ENCODE measurements around the gene FMNL1. TPM values are rescaled to one million over a fixed set of nuclear protein-coding genes. Genes with fewer than 3 reads are reported as not detected.
A peak's percentile ranks its signal among the peaks of the same experiment; 100 is the strongest.

Gene FMNL1
- total RNA-seq = 0.89 to 2.0 TPM (median 1.8 TPM) in 3 replicates
- long read RNA-seq = 0 reads

- Mint-ChIP-seq H3K27ac (ENCODE audit: unreplicated experiment) (no peak within 1 kb of the TSS), H3K36me3 (ENCODE audit: low read depth) (no peaks in the 10 kb centered on the region), H3K9me3 (ENCODE audit: low read depth) (no peaks in the 10 kb centered on the region), H3K4me1 (ENCODE audit: low read depth) (peaks cover 7% of the 10 kb centered on the region), H3K4me3 (ENCODE audit: unreplicated experiment) (peak within 1 kb of the TSS; percentile 61), H3K27me3 (ENCODE audit: low read depth) (peaks cover 5% of the 10 kb centered on the region)
- DNase-seq (ENCODE audit: low spot score) = no peak
- TF ChIP-seq CTCF (IDR thresholded peaks at IDR 0.05) = no peak
Observed at GRCh38 chr17:45221081-45222013, at the start of gene FMNL1. Gene FMNL1, plus strand, starts transcription at chr17:45221885. Its CDS starts 240 bp downstream, at chr17:45222125.

- Mint-ChIP-seq H3K9me3 (ENCODE audit: low read depth) (no peaks in the 10 kb centered on the region), H3K36me3 (ENCODE audit: low read depth) (no peaks in the 10 kb centered on the region), H3K27ac (ENCODE audit: unreplicated experiment) (peak overlapping the region; percentile 99), H3K4me1 (ENCODE audit: low read depth) (peaks cover 41% of the 10 kb centered on the region), H3K27me3 (ENCODE audit: low read depth) (no peaks in the 10 kb centered on the region), H3K4me3 (ENCODE audit: unreplicated experiment) (peak overlapping the region; percentile 70)
- TF ChIP-seq CTCF (IDR thresholded peaks at IDR 0.05) = no peak
- DNase-seq (ENCODE audit: low spot score) = peak; percentile 63
Observed at GRCh38 chr17:45172232-45172540, 49.5 kb upstream of the FMNL1 start.

GRCh38 chr17:45172541-45173286 is 49.0 kb upstream of the FMNL1 start:
- peaks cover 41% of the 10 kb centered on the region for H3K4me1 Mint-ChIP-seq (ENCODE audit: low read depth)
- H3K27me3 Mint-ChIP-seq (ENCODE audit: low read depth) = no peaks in the 10 kb centered on the region
- peak overlapping the region; percentile 70 for H3K4me3 Mint-ChIP-seq (ENCODE audit: unreplicated experiment)
- H3K36me3 Mint-ChIP-seq (ENCODE audit: low read depth) = no peaks in the 10 kb centered on the region
- DNase-seq (ENCODE audit: low spot score) = peak; percentile 92
- TF ChIP-seq CTCF (IDR thresholded peaks at IDR 0.05) = peak; percentile 50
- no peaks in the 10 kb centered on the region for H3K9me3 Mint-ChIP-seq (ENCODE audit: low read depth)
- peak overlapping the region; percentile 99 for H3K27ac Mint-ChIP-seq (ENCODE audit: unreplicated experiment)

GRCh38 chr17:45175759-45176115 is 45.9 kb upstream of the FMNL1 start:
- no peaks in the 10 kb centered on the region for H3K9me3 Mint-ChIP-seq (ENCODE audit: low read depth)
- no peaks in the 10 kb centered on the region for H3K27me3 Mint-ChIP-seq (ENCODE audit: low read depth)
- no peaks in the 10 kb centered on the region for H3K36me3 Mint-ChIP-seq (ENCODE audit: low read depth)
- H3K4me1 Mint-ChIP-seq (ENCODE audit: low read depth) = peaks cover 32% of the 10 kb centered on the region
- DNase-seq (ENCODE audit: low spot score) = no peak
- H3K4me3 Mint-ChIP-seq (ENCODE audit: unreplicated experiment) = no peak overlapping the region
- H3K27ac Mint-ChIP-seq (ENCODE audit: unreplicated experiment) = no peak overlapping the region
- TF ChIP-seq CTCF (IDR thresholded peaks at IDR 0.05) = no peak

- H3K36me3 Mint-ChIP-seq (ENCODE audit: low read depth) = no peaks in the 10 kb centered on the region
- H3K9me3 Mint-ChIP-seq (ENCODE audit: low read depth) = no peaks in the 10 kb centered on the region
- peaks cover 15% of the 10 kb centered on the region for H3K4me1 Mint-ChIP-seq (ENCODE audit: low read depth)
- no peak overlapping the region for H3K4me3 Mint-ChIP-seq (ENCODE audit: unreplicated experiment)
- DNase-seq (ENCODE audit: low spot score) = no peak
- H3K27ac Mint-ChIP-seq (ENCODE audit: unreplicated experiment) = no peak overlapping the region
- H3K27me3 Mint-ChIP-seq (ENCODE audit: low read depth) = no peaks in the 10 kb centered on the region
- no peak for TF ChIP-seq CTCF (IDR thresholded peaks at IDR 0.05)
Observed at GRCh38 chr17:45177563-45177962, 44.1 kb upstream of the FMNL1 start.
